Karpas-422 (cell line): ENCODE results near the gene PLXNA2. TPM values are rescaled to one million over a fixed set of nuclear protein-coding genes. Genes with fewer than 3 reads are reported as not detected.

Experiments used
- DNase-seq: peaks from one replicate; pipeline ENCODE4 v3.0.0-alpha.2; 2015
- H2AFZ ChIP-seq: fragments of 200-600 bp; sonication (generic); 2 replicates; pipeline ENCODE4 v1.6.1; 2014; ENCODE audit warnings: antibody characterized with exemption, low read length, mixed read lengths
- H3K27ac ChIP-seq: fragments of 200-600 bp; sonication (generic); 2 replicates; pipeline ENCODE4 v1.5.1; 2014; ENCODE audit warnings: mild to moderate bottlenecking, low read length, moderate library complexity
- H3K27me3 ChIP-seq: fragments of 200-600 bp; sonication (generic); 2 replicates; pipeline ENCODE4 v1.6.1; 2014; ENCODE audit warnings: low read length, mixed read lengths
- H3K36me3 ChIP-seq: fragments of 200-600 bp; sonication (generic); 2 replicates; pipeline ENCODE4 v1.6.1; 2014; ENCODE audit warnings: low read length, mixed read lengths; ENCODE audit not compliant: insufficient read depth
- H3K4me1 ChIP-seq: fragments of 200-600 bp; sonication (generic); 2 replicates; pipeline ENCODE4 v1.6.1; 2014; ENCODE audit warnings: mild to moderate bottlenecking, low read length, mixed read lengths
- H3K4me2 ChIP-seq: fragments of 200-600 bp; sonication (generic); 2 replicates; pipeline ENCODE4 v1.6.1; 2014; ENCODE audit warnings: low read length, low read depth, mild to moderate bottlenecking; ENCODE audit not compliant: poor library complexity, severe bottlenecking
- H3K4me3 ChIP-seq: fragments of 200-600 bp; sonication (generic); 2 replicates; pipeline ENCODE4 v1.5.1; 2014; ENCODE audit warnings: mild to moderate bottlenecking, antibody characterized with exemption, low read length, mixed read lengths
- H3K79me2 ChIP-seq: fragments of 200-600 bp; sonication (generic); 2 replicates; pipeline ENCODE4 v1.6.1; 2014; ENCODE audit warnings: mild to moderate bottlenecking, low read length, mixed read lengths
- H3K9ac ChIP-seq: fragments of 200-600 bp; sonication (generic); 2 replicates; pipeline ENCODE4 v1.6.0; 2014; ENCODE audit warnings: low read length
- H3K9me2 ChIP-seq: fragments of 200-600 bp; sonication (generic), shearing (Covaris generic); replicated peaks from 2 replicates; pipeline ENCODE4 v1.6.0; 2014; ENCODE audit warnings: mild to moderate bottlenecking, low read length, moderate library complexity; ENCODE audit not compliant: insufficient read depth
- H3K9me3 ChIP-seq: fragments of 300-700, 200-600 bp; sonication (generic); 2 replicates; pipeline ENCODE4 v1.6.1; 2014; ENCODE audit warnings: low read length, mixed read lengths
- H4K20me1 ChIP-seq: fragments of 200-600 bp; sonication (generic); 2 replicates; pipeline ENCODE4 v1.6.1; 2014; ENCODE audit warnings: mild to moderate bottlenecking, antibody characterized with exemption, low read length, low read depth; ENCODE audit not compliant: insufficient read depth
- total RNA-seq: library from RNA; depleted of rRNA; stranded (reverse); fragments of >200 nt; shearing (Covaris generic); gene quantifications from 2 replicates; pipeline ENCODE4 v1.2.3, GENCODE V29; 2014; ENCODE audit warnings: low replicate concordance

The PLXNA2 gene
- total RNA-seq, 1 experiment from 2014 or later: not detected

DNA sequence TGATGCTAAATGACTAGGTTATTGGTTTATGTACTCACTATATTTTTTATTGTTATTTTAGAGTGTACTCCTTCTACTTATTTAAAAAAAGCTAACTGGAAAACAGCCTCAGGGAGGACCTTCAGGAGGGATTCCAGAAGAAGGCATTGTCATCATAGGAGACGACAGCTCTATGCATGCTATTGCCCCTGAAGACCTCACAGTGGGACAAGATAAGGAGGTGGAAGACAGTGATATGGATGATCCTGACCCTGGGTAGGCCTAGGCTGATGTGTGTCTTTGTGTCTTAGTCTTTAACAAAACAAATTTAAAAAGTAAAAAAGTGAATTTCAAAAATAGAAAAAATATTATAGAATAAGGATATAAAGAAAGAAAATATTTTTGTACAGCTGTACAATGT, 177.6 kb downstream of the PLXNA2 start:
- H4K20me1 ChIP-seq: no peaks in the 10 kb centered on the region
- no peaks in the 10 kb centered on the region for H3K79me2 ChIP-seq
- no peaks in the 10 kb centered on the region for H3K27me3 ChIP-seq
- no peak overlapping the region for H3K9ac ChIP-seq
- no peaks in the 10 kb centered on the region for H3K9me2 ChIP-seq
- no peak for DNase-seq
- H3K4me3 ChIP-seq: no peak overlapping the region
- no peaks in the 10 kb centered on the region for H3K9me3 ChIP-seq
- no peak overlapping the region for H3K4me2 ChIP-seq
- H2AFZ ChIP-seq: no peak overlapping the region
- no peaks in the 10 kb centered on the region for H3K4me1 ChIP-seq
- H3K36me3 ChIP-seq: no peaks in the 10 kb centered on the region
- no peak overlapping the region for H3K27ac ChIP-seq

DNA sequence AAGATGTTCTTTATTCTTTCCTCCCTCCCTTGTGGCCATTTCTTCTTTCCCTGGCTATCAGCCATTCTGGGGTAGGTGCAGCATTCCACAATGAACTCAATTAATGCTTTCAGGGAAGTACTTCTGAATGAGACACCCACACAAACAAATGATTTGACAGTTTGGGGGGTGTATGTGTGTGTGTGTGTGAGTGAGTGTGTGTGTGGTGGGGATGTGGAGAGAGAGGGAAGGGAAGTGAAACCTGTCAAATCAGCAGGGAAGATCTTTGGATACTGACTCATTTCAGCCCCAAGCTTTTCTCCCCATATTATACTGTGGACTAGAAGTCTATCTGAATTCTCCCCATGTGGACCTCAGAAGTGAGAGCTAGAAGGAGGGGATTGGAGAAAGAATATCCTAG, 178.3 kb downstream of the PLXNA2 start:
- Histone ChIP-seq H3K9me2 (no peaks in the 10 kb centered on the region), H3K4me1 (no peaks in the 10 kb centered on the region), H3K27ac (no peak overlapping the region), H3K36me3 (no peaks in the 10 kb centered on the region), H3K79me2 (no peaks in the 10 kb centered on the region), H3K27me3 (no peaks in the 10 kb centered on the region), H3K9ac (no peak overlapping the region), H3K4me3 (no peak overlapping the region), H3K4me2 (no peak overlapping the region), H3K9me3 (no peaks in the 10 kb centered on the region), H2AFZ (no peak overlapping the region), H4K20me1 (no peaks in the 10 kb centered on the region)
- DNase-seq: no peak

DNA sequence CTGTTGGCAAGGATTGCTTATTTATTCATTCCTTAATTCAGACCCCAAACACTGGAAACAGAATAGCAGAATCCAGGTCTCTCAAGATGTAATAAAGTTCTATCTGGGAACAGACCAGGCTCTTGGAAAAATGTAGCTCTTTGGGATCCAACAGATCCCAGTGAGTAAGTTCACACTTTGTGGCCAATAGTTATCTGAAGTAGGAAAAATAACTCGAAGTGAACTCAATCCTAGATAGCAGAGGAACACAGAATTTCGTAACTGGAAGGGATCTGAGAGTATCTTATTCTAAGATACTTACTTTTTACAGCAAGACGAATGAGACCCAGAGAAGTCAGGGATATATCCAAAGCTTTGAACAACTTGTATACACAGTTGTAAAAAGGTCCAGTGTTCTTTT, 182.6 kb downstream of the PLXNA2 start:
- Histone ChIP-seq H3K79me2 (no peaks in the 10 kb centered on the region), H3K9ac (no peak overlapping the region), H3K27me3 (no peaks in the 10 kb centered on the region), H4K20me1 (no peaks in the 10 kb centered on the region), H3K9me3 (no peaks in the 10 kb centered on the region), H2AFZ (no peak overlapping the region), H3K27ac (no peak overlapping the region), H3K4me3 (no peak overlapping the region), H3K4me1 (no peaks in the 10 kb centered on the region), H3K36me3 (no peaks in the 10 kb centered on the region), H3K9me2 (no peaks in the 10 kb centered on the region), H3K4me2 (no peak overlapping the region)
- no peak for DNase-seq

DNA sequence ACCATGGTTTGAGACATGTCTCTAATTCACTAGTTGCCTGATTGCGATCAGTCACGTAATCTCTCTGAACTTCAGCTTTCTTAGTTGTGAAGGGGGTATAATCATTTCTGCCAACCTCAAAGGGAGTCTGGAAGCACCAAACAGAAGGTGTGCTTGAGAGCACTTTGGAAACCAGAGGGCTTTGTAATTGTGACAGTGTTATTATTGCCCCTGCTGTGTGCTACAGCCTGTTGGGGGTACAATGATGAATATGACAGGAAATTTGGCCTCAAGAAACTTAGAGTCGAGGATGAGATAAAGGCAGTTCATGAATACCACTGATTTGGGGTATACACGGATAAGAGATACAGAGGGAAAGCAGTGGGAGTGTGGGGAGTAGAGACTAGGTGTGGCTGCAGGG, 183.1 kb downstream of the PLXNA2 start:
- Histone ChIP-seq H3K9me3 (no peaks in the 10 kb centered on the region), H2AFZ (no peak overlapping the region), H4K20me1 (no peaks in the 10 kb centered on the region), H3K4me2 (no peak overlapping the region), H3K27ac (no peak overlapping the region), H3K27me3 (no peaks in the 10 kb centered on the region), H3K79me2 (no peaks in the 10 kb centered on the region), H3K9ac (no peak overlapping the region), H3K9me2 (no peaks in the 10 kb centered on the region), H3K4me3 (no peak overlapping the region), H3K36me3 (no peaks in the 10 kb centered on the region), H3K4me1 (no peaks in the 10 kb centered on the region)
- DNase-seq: no peak

DNA sequence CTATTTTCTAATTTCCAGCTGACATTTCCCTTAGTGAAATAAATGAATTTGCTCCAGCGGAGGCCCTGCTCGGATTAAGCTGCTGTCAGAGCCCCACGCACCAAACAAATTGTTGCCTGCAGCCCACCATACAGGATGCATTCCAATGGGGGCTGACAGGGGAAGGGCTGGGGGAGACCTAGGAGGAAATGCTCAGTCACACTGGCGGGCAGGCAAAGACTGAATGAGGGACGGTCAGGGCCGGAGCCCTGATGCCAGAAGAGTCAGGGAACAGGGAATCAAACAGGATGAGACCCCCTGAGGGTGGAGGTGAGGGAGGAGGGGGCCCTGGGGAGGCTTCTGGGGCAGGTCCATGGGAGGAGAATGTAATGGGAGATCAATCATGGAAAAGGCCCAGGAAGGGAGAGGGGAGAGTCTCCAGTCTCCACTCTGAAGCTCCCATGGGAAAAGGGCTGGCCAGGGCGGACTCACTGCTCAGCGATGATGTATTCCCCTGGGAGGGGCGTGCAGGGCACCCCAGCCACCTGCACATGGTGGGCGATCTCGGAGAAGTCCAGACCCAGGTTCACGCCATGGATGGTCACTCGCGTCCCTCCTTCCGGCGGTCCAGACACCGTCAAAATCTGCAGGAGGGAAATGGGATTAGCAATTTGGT, 183.8 kb downstream of the PLXNA2 start:
- Histone ChIP-seq H3K9ac (no peak overlapping the region), H3K4me1 (no peaks in the 10 kb centered on the region), H3K27me3 (no peaks in the 10 kb centered on the region), H4K20me1 (no peaks in the 10 kb centered on the region), H3K4me2 (no peak overlapping the region), H3K4me3 (no peak overlapping the region), H3K27ac (no peak overlapping the region), H3K9me3 (no peaks in the 10 kb centered on the region), H2AFZ (no peak overlapping the region), H3K79me2 (no peaks in the 10 kb centered on the region), H3K36me3 (no peaks in the 10 kb centered on the region), H3K9me2 (no peaks in the 10 kb centered on the region)
- no peak for DNase-seq

DNA sequence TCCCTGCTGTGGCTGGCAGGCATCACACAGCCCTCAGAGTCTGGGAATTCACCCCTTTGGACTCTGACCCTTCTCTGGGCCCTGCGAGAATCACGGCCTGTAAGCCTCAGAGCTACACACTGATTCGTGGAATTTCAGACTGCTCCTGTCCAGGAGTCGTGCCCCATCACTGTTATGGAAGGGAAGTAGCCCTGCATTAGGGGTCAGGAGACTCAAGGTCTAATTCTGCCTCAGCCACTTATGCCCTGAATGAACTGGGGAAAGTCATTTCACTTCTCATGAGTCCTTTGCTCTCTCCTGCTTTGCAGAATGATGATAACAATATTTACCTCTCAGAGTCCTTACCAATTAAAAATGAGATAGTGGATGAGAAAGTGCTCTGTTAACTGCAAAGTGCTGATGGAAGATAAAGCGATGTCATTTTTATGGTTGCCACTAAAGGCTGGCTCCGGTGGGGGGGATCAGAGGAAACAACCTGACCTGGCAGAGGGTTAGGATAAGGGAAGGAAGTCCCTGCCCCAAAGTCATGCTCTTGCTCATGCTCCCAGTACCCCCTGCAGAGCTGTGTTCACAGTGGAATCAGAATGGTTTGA, 184.7 kb downstream of the PLXNA2 start:
- no peak overlapping the region for H3K27ac ChIP-seq
- H3K9me2 ChIP-seq: no peaks in the 10 kb centered on the region
- H3K79me2 ChIP-seq: no peaks in the 10 kb centered on the region
- H3K27me3 ChIP-seq: no peaks in the 10 kb centered on the region
- H3K4me1 ChIP-seq: no peaks in the 10 kb centered on the region
- no peak for DNase-seq
- no peaks in the 10 kb centered on the region for H4K20me1 ChIP-seq
- H3K9me3 ChIP-seq: no peaks in the 10 kb centered on the region
- H2AFZ ChIP-seq: no peak overlapping the region
- H3K36me3 ChIP-seq: no peaks in the 10 kb centered on the region
- H3K9ac ChIP-seq: no peak overlapping the region
- no peak overlapping the region for H3K4me3 ChIP-seq
- no peak overlapping the region for H3K4me2 ChIP-seq

DNA sequence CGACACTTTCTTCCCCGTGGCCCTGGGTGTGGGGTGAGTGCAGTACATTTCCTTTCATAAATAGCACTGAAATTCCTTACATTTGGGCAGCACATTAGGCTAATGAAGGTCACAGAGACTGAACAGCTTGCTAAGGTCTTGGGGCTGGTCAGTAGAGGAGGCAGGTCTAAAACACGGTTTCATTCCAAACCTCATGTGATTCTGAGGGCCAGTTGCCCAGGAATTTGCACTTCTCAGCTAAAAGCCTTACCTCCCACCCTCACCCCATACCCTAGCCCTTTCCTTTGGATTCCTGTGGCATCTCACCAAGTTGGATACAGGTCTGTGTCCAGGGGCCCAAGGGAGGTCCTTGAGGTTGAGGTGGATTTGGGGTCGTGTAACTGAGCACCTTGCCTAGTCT, 185.4 kb downstream of the PLXNA2 start:
- Histone ChIP-seq H3K9me3 (no peaks in the 10 kb centered on the region), H3K9me2 (no peaks in the 10 kb centered on the region), H2AFZ (no peak overlapping the region), H3K27me3 (no peaks in the 10 kb centered on the region), H3K4me1 (no peaks in the 10 kb centered on the region), H3K4me3 (no peak overlapping the region), H3K27ac (no peak overlapping the region), H3K4me2 (no peak overlapping the region), H3K79me2 (no peaks in the 10 kb centered on the region), H3K9ac (no peak overlapping the region), H3K36me3 (no peaks in the 10 kb centered on the region), H4K20me1 (no peaks in the 10 kb centered on the region)
- no peak for DNase-seq

DNA sequence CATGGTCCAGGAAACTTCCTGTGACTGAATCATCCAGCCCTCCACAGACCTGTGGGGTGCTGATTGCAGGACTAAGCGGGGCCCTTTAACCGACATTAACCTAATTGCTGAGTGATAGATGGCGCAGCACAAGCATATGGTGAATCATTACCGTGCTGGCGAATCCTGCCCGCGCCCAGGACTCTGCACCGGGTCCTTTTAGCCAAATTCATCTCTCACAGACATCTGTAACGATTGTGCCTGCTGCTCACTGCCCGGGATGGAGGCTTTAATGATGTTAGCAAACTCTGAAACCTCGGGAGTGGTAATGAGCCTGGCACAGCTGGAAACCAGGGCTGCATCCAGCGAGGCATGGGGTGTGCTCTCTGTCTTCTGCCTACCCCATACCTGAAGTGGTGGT, 185.9 kb downstream of the PLXNA2 start:
- Histone ChIP-seq H3K27ac (no peak overlapping the region), H4K20me1 (no peaks in the 10 kb centered on the region), H2AFZ (no peak overlapping the region), H3K4me1 (no peaks in the 10 kb centered on the region), H3K4me3 (no peak overlapping the region), H3K9ac (no peak overlapping the region), H3K36me3 (no peaks in the 10 kb centered on the region), H3K9me3 (no peaks in the 10 kb centered on the region), H3K4me2 (no peak overlapping the region), H3K27me3 (no peaks in the 10 kb centered on the region), H3K9me2 (no peaks in the 10 kb centered on the region), H3K79me2 (no peaks in the 10 kb centered on the region)
- no peak for DNase-seq
